Mesothelial cell of epicardium (in vitro differentiated cells): ENCODE measurements around the gene PLA2R1. TPM values are rescaled to one million over a fixed set of nuclear protein-coding genes. Genes with fewer than 3 reads are reported as not detected.

Experiments used
- DNase-seq, 2 experiments: peaks; one replicate each; pipeline ENCODE4 v3.0.0; 2021; ENCODE audit warnings: low spot score in 2 of 2; ENCODE audit not compliant: unreplicated experiment in 2 of 2
- H3K27ac Mint-ChIP-seq: 2 replicates; pipeline ENCODE4 v1.8.0; 2021; ENCODE audit warnings: mixed read lengths
- H3K27me3 Mint-ChIP-seq: 2 replicates; pipeline ENCODE4 v1.8.0; 2021; ENCODE audit warnings: low read depth, mixed read lengths
- H3K36me3 Mint-ChIP-seq: 2 replicates; pipeline ENCODE4 v1.8.0; 2021; ENCODE audit warnings: mixed read lengths
- H3K4me1 Mint-ChIP-seq: 2 replicates; pipeline ENCODE4 v1.8.0; 2021; ENCODE audit warnings: mixed read lengths
- H3K4me3 Mint-ChIP-seq: 2 replicates; pipeline ENCODE4 v1.8.0; 2021; ENCODE audit warnings: mild to moderate bottlenecking, moderate library complexity, mixed read lengths
- H3K9me3 Mint-ChIP-seq: 2 replicates; pipeline ENCODE4 v1.8.0; 2021; ENCODE audit warnings: mixed read lengths
- CTCF ChIP-seq: fragments of 200-600 bp; sonication (generic); IDR thresholded peaks from one replicate; pipeline ENCODE4 v1.5.0; 2021; ENCODE audit warnings: antibody characterized with exemption; ENCODE audit not compliant: unreplicated experiment
- total RNA-seq: library from RNA; stranded (reverse); gene quantifications from 3 replicates; pipeline ENCODE4 v1.2.1, GENCODE V29; 2021

Gene PLA2R1
- total RNA-seq, 1 donor from 2014 or later = 14.8 TPM

- Mint-ChIP-seq H3K9me3 (no peaks in the 10 kb centered on the region), H3K4me3 (no peak overlapping the region)
- DNase-seq = no peak
Observed at GRCh38 chr2:159900343-159900742, 162.1 kb downstream of the PLA2R1 start.

GRCh38 chr2:159898441-159898840 is 164.0 kb downstream of the PLA2R1 start:
- H3K4me3 Mint-ChIP-seq = no peak overlapping the region
- no peaks in the 10 kb centered on the region for H3K36me3 Mint-ChIP-seq
- H3K9me3 Mint-ChIP-seq = no peaks in the 10 kb centered on the region
- peaks cover 9% of the 10 kb centered on the region for H3K4me1 Mint-ChIP-seq
- TF ChIP-seq CTCF = no peak
- DNase-seq = no peak
- peaks cover 35% of the 10 kb centered on the region for H3K27me3 Mint-ChIP-seq
- no peak overlapping the region for H3K27ac Mint-ChIP-seq

More at GRCh38 chr2:159900343-159900742, 162.1 kb downstream of the PLA2R1 start:
- no peak for TF ChIP-seq CTCF
- Mint-ChIP-seq H3K36me3 (no peaks in the 10 kb centered on the region), H3K27me3 (peaks cover 46% of the 10 kb centered on the region), H3K27ac (no peak overlapping the region), H3K4me1 (peaks cover 10% of the 10 kb centered on the region)

DNA sequence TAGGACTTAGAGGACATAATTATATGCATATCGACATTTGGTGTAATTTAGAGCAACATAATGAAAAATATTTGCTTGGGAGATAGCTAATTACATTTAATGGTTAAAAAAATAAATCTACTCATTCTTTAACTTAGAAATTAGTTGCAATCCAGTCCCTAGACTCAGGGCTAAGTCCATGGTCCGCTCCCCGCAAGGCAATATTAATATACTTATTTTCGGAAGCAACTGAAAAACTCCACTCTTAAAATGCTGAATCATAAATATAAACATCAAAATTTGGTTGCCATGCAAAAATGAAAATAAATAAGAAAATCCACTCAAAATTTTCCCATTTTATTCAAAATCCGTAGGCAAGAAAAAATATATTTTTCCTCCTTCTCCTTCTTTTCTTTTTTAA is 164.7 kb downstream of the PLA2R1 start:
- Mint-ChIP-seq H3K27me3 (peaks cover 31% of the 10 kb centered on the region), H3K9me3 (no peaks in the 10 kb centered on the region), H3K4me1 (peaks cover 9% of the 10 kb centered on the region), H3K36me3 (no peaks in the 10 kb centered on the region), H3K27ac (no peak overlapping the region), H3K4me3 (no peak overlapping the region)
- TF ChIP-seq CTCF = no peak
- DNase-seq = no peak

DNA sequence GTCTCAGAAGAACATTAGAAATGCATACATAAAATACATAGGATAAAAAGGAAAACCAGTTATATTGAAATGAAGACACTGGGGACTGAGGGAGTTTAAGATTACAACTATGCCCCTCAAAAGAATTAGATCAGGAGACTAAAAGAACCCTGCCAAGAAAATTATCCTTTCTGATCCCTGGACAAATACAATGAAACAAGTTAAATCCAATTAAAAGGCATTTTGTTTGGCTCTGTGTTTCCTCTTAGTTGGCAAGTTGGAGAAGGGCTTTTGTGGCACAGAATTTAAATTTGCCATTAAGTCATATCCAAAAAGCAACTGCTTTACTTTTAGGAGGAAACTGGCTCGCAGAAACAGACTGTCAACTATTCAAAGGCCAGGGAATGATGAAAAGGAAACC is 165.3 kb downstream of the PLA2R1 start:
- H3K27ac Mint-ChIP-seq = no peak overlapping the region
- no peaks in the 10 kb centered on the region for H3K9me3 Mint-ChIP-seq
- peaks cover 9% of the 10 kb centered on the region for H3K4me1 Mint-ChIP-seq
- no peak for DNase-seq
- TF ChIP-seq CTCF = no peak
- no peak overlapping the region for H3K4me3 Mint-ChIP-seq
- H3K36me3 Mint-ChIP-seq = no peaks in the 10 kb centered on the region
- H3K27me3 Mint-ChIP-seq = peaks cover 28% of the 10 kb centered on the region

DNA sequence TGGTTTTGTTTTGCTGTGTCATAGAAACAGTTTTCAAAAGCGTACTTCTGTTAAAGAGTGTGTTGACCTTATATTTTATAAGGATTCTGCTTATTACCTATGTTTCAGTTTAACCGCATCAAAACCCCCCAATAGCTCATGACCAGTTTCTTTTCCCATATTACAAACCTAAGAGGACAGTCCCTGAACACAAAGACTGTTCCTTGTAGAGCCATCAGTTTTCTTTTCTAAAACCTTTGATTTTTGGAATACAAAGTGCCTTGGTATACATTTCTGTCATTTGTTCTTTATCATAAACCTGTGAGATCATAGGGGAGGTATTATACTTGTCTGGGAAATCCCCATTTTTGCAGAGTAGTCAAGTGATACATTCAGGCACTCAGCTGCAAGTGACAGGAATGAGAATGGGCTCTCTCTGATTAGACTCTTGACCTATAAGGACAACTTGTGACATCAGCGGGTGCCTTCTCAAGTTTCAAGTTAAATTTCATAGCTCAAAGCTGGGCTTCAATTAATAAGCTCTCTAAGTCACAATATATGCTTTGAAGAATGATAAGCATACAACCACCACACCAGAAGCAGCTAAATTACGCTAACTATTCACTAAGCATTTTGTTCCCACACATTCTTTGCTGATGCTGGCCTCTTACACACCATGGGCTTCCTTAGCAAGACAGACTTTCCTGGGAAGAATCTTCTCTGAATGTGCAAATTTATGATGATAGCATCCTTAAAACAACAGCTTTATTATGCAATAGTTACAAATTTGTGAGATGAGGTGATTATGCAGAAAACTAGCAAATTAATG is 167.0 kb downstream of the PLA2R1 start:
- no peak overlapping the region for H3K27ac Mint-ChIP-seq
- no peak overlapping the region for H3K4me3 Mint-ChIP-seq
- no peak for TF ChIP-seq CTCF
- H3K9me3 Mint-ChIP-seq = no peaks in the 10 kb centered on the region
- H3K27me3 Mint-ChIP-seq = peaks cover 18% of the 10 kb centered on the region
- H3K36me3 Mint-ChIP-seq = no peaks in the 10 kb centered on the region
- no peak for DNase-seq
- H3K4me1 Mint-ChIP-seq = peaks cover 9% of the 10 kb centered on the region
